ENCODE measurements around the gene PWWP2A.
"Not testable (repeated sequence)": the region's sequence is repeated elsewhere in the genome, so short reads cannot be mapped to it uniquely, and the experiment has no call there.

The PWWP2A gene

DNA sequence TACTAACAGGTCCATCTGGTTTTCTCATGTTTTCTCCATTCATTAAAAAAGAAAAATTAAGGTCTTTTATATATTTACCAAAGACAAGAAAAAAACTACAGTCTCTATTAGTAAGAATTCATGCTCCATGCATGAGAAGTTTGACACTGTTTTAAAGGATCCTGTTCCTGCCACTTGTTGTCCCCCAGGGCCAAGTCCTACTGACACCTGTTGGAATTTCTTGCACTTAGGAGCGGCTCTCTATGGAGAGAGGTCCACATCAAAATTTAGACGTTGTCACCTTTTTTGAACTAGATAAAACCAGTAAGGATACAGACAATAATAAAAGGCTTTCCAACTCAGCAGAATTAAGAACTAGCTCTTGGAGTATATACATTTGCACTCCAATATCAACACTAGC lies 42.3 kb downstream of the PWWP2A start:
- no peak overlapping the region for H3K4ac ChIP-seq (ENCODE audit: low read depth, low read length)
- H2BK12ac ChIP-seq (ENCODE audit: low read length): no peak overlapping the region
- no peak overlapping the region for H3K4me2 ChIP-seq (ENCODE audit: low read length)
- no peak overlapping the region for H3K27ac ChIP-seq (ENCODE audit: low read depth, low read length)
- H2BK5ac ChIP-seq (ENCODE audit: low read depth, low read length, poor library complexity): no peak overlapping the region
- H3K4me1 ChIP-seq (ENCODE audit: control insufficient read depth in 1 of 2, insufficient read depth in 2 of 2, low read length in 2 of 2): no peaks in the 10 kb centered on the region
- no peak overlapping the region for H3K4me3 ChIP-seq (ENCODE audit: low read depth, low read length)
- H4K91ac ChIP-seq (ENCODE audit: low read depth, low read length): no peak overlapping the region
- H3K27me3 ChIP-seq (ENCODE audit: insufficient read depth, low read length): no peaks in the 10 kb centered on the region
- no peak overlapping the region for H2BK120ac ChIP-seq (ENCODE audit: insufficient read depth, low read length, poor library complexity)
- no peaks in the 10 kb centered on the region for H3K9me3 ChIP-seq (ENCODE audit: insufficient read depth, low read depth, low read length)
- no peak overlapping the region for H3K14ac ChIP-seq (ENCODE audit: low read length)
- no peaks in the 10 kb centered on the region for H3K36me3 ChIP-seq (ENCODE audit: control insufficient read depth in 1 of 2, insufficient read depth in 2 of 2, low read length in 2 of 2)
- DNase-seq: no peak
- H4K12ac ChIP-seq (ENCODE audit: low read depth, low read length): no peak overlapping the region
- H3K79me2 ChIP-seq (ENCODE audit: control insufficient read depth, insufficient read depth, low read length, poor library complexity): no peaks in the 10 kb centered on the region
- no peak overlapping the region for H3K9ac ChIP-seq (ENCODE audit: low read length)
- no peak overlapping the region for H4K8ac ChIP-seq (ENCODE audit: low read depth, low read length)
- no peaks in the 10 kb centered on the region for H3K79me1 ChIP-seq (ENCODE audit: low read length)
- H2AK5ac ChIP-seq (ENCODE audit: low read length): no peak overlapping the region
- no peak overlapping the region for H3K23ac ChIP-seq (ENCODE audit: low read length)
- H3K18ac ChIP-seq (ENCODE audit: low read length): no peak overlapping the region
- H2AFZ ChIP-seq (ENCODE audit: insufficient read depth, low read length, poor library complexity): no peak overlapping the region
- WGBS (ENCODE audit: extremely low coverage, insufficient coverage, insufficient read length): no CpG with 5 or more reads among the region's 2 CpGs

DNA sequence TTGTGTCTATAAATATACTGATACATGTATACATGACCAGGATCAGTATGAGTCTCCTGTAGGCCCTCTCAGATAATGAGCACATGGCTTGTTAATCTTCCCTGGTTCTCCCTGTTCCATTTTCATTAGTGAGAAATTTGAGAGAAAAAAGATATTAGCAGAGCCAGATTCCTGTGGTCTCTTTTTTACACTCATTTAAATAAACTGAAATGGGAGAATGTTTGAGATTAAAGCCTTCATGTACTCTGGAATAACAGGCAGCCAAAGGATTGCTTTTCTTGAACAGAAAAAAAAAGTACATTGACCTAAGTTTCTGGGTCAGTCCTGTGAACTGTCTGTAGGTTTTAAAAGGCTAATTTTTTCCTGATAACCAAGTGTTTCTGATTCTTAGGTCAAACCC lies 44.2 kb downstream of the PWWP2A start:
- H2BK5ac ChIP-seq (ENCODE audit: low read depth, low read length, poor library complexity): no peak overlapping the region
- no peak overlapping the region for H3K18ac ChIP-seq (ENCODE audit: low read length)
- no peak overlapping the region for H4K8ac ChIP-seq (ENCODE audit: low read depth, low read length)
- H2BK120ac ChIP-seq (ENCODE audit: insufficient read depth, low read length, poor library complexity): no peak overlapping the region
- no peaks in the 10 kb centered on the region for H3K79me1 ChIP-seq (ENCODE audit: low read length)
- no peak overlapping the region for H3K4me3 ChIP-seq (ENCODE audit: low read depth, low read length)
- no peak overlapping the region for H3K23ac ChIP-seq (ENCODE audit: low read length)
- no peak overlapping the region for H4K12ac ChIP-seq (ENCODE audit: low read depth, low read length)
- DNase-seq: no peak
- no peak overlapping the region for H4K91ac ChIP-seq (ENCODE audit: low read depth, low read length)
- H3K4ac ChIP-seq (ENCODE audit: low read depth, low read length): no peak overlapping the region
- no peaks in the 10 kb centered on the region for H3K27me3 ChIP-seq (ENCODE audit: insufficient read depth, low read length)
- no peaks in the 10 kb centered on the region for H3K4me1 ChIP-seq (ENCODE audit: control insufficient read depth in 1 of 2, insufficient read depth in 2 of 2, low read length in 2 of 2)
- no peaks in the 10 kb centered on the region for H3K9me3 ChIP-seq (ENCODE audit: insufficient read depth, low read depth, low read length)
- H3K79me2 ChIP-seq (ENCODE audit: control insufficient read depth, insufficient read depth, low read length, poor library complexity): no peaks in the 10 kb centered on the region
- H3K9ac ChIP-seq (ENCODE audit: low read length): no peak overlapping the region
- no peak overlapping the region for H3K14ac ChIP-seq (ENCODE audit: low read length)
- no peak overlapping the region for H2BK12ac ChIP-seq (ENCODE audit: low read length)
- H3K4me2 ChIP-seq (ENCODE audit: low read length): no peak overlapping the region
- H2AFZ ChIP-seq (ENCODE audit: insufficient read depth, low read length, poor library complexity): no peak overlapping the region
- H3K27ac ChIP-seq (ENCODE audit: low read depth, low read length): no peak overlapping the region
- H3K36me3 ChIP-seq (ENCODE audit: control insufficient read depth in 1 of 2, insufficient read depth in 2 of 2, low read length in 2 of 2): no peaks in the 10 kb centered on the region
- no peak overlapping the region for H2AK5ac ChIP-seq (ENCODE audit: low read length)

GRCh38 chr5:160071916-160072315 lies 47.3 kb downstream of the PWWP2A start:
- H3K4me1 ChIP-seq (ENCODE audit: control insufficient read depth in 1 of 2, insufficient read depth in 2 of 2, low read length in 2 of 2): no peaks in the 10 kb centered on the region
- no peaks in the 10 kb centered on the region for H3K79me1 ChIP-seq (ENCODE audit: low read length)
- H2AFZ ChIP-seq (ENCODE audit: insufficient read depth, low read length, poor library complexity): no peak overlapping the region
- no peak overlapping the region for H3K14ac ChIP-seq (ENCODE audit: low read length)
- no peak overlapping the region for H2AK5ac ChIP-seq (ENCODE audit: low read length)
- no peak overlapping the region for H2BK5ac ChIP-seq (ENCODE audit: low read depth, low read length, poor library complexity)
- H3K9ac ChIP-seq (ENCODE audit: low read length): no peak overlapping the region
- no peak overlapping the region for H3K4me3 ChIP-seq (ENCODE audit: low read depth, low read length)
- H4K8ac ChIP-seq (ENCODE audit: low read depth, low read length): no peak overlapping the region
- no peak overlapping the region for H3K4ac ChIP-seq (ENCODE audit: low read depth, low read length)
- no peak overlapping the region for H3K27ac ChIP-seq (ENCODE audit: low read depth, low read length)
- H4K91ac ChIP-seq (ENCODE audit: low read depth, low read length): no peak overlapping the region
- no peak overlapping the region for H3K23ac ChIP-seq (ENCODE audit: low read length)
- WGBS (ENCODE audit: extremely low coverage, insufficient coverage, insufficient read length): no CpG with 5 or more reads among the region's 2 CpGs
- H3K4me2 ChIP-seq (ENCODE audit: low read length): no peak overlapping the region
- H3K18ac ChIP-seq (ENCODE audit: low read length): no peak overlapping the region
- DNase-seq: no peak
- H2BK12ac ChIP-seq (ENCODE audit: low read length): no peak overlapping the region
- no peaks in the 10 kb centered on the region for H3K27me3 ChIP-seq (ENCODE audit: insufficient read depth, low read length)
- H2BK120ac ChIP-seq (ENCODE audit: insufficient read depth, low read length, poor library complexity): no peak overlapping the region
- H3K36me3 ChIP-seq (ENCODE audit: control insufficient read depth in 1 of 2, insufficient read depth in 2 of 2, low read length in 2 of 2): no peaks in the 10 kb centered on the region
- no peak overlapping the region for H4K12ac ChIP-seq (ENCODE audit: low read depth, low read length)
- no peaks in the 10 kb centered on the region for H3K9me3 ChIP-seq (ENCODE audit: insufficient read depth, low read depth, low read length)
- H3K79me2 ChIP-seq (ENCODE audit: control insufficient read depth, insufficient read depth, low read length, poor library complexity): no peaks in the 10 kb centered on the region

DNA sequence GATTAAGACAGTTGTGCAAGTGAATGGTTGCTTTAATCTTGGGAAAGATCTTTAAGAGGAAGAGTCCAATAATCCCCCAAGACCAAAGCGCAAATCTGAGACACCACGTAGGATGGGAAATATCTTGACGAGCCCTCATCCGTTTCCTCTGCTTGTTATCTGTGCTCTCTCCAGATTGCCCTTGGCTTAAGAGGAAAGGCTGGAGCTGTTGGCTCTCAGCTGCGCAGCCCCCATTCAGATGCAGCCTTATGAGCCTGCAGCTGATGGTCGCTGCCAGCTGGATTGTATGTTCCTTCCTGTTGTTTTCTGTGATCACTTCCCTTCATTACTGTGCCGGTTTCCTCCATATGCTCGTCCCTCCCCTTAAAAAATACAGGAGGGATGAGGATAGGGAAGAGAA lies 47.7 kb downstream of the PWWP2A start:
- no peaks in the 10 kb centered on the region for H3K79me1 ChIP-seq (ENCODE audit: low read length)
- H2AFZ ChIP-seq (ENCODE audit: insufficient read depth, low read length, poor library complexity): no peak overlapping the region
- no peak overlapping the region for H4K12ac ChIP-seq (ENCODE audit: low read depth, low read length)
- no peak overlapping the region for H3K4ac ChIP-seq (ENCODE audit: low read depth, low read length)
- H3K27me3 ChIP-seq (ENCODE audit: insufficient read depth, low read length): no peaks in the 10 kb centered on the region
- H2BK12ac ChIP-seq (ENCODE audit: low read length): no peak overlapping the region
- H3K36me3 ChIP-seq (ENCODE audit: control insufficient read depth in 1 of 2, insufficient read depth in 2 of 2, low read length in 2 of 2): no peaks in the 10 kb centered on the region
- no peaks in the 10 kb centered on the region for H3K4me1 ChIP-seq (ENCODE audit: control insufficient read depth in 1 of 2, insufficient read depth in 2 of 2, low read length in 2 of 2)
- H3K9me3 ChIP-seq (ENCODE audit: insufficient read depth, low read depth, low read length): no peaks in the 10 kb centered on the region
- no peak overlapping the region for H2BK5ac ChIP-seq (ENCODE audit: low read depth, low read length, poor library complexity)
- H3K14ac ChIP-seq (ENCODE audit: low read length): no peak overlapping the region
- no peak overlapping the region for H3K9ac ChIP-seq (ENCODE audit: low read length)
- no peak overlapping the region for H4K8ac ChIP-seq (ENCODE audit: low read depth, low read length)
- H3K4me2 ChIP-seq (ENCODE audit: low read length): no peak overlapping the region
- H3K18ac ChIP-seq (ENCODE audit: low read length): no peak overlapping the region
- H2AK5ac ChIP-seq (ENCODE audit: low read length): no peak overlapping the region
- no peak overlapping the region for H4K91ac ChIP-seq (ENCODE audit: low read depth, low read length)
- peak in 1 of 2 donors; percentile 8 for DNase-seq
- H2BK120ac ChIP-seq (ENCODE audit: insufficient read depth, low read length, poor library complexity): no peak overlapping the region
- no peak overlapping the region for H3K27ac ChIP-seq (ENCODE audit: low read depth, low read length)
- no peaks in the 10 kb centered on the region for H3K79me2 ChIP-seq (ENCODE audit: control insufficient read depth, insufficient read depth, low read length, poor library complexity)
- WGBS (ENCODE audit: extremely low coverage, insufficient coverage, insufficient read length): no CpG with 5 or more reads among the region's 8 CpGs
- no peak overlapping the region for H3K4me3 ChIP-seq (ENCODE audit: low read depth, low read length)
- no peak overlapping the region for H3K23ac ChIP-seq (ENCODE audit: low read length)

DNA sequence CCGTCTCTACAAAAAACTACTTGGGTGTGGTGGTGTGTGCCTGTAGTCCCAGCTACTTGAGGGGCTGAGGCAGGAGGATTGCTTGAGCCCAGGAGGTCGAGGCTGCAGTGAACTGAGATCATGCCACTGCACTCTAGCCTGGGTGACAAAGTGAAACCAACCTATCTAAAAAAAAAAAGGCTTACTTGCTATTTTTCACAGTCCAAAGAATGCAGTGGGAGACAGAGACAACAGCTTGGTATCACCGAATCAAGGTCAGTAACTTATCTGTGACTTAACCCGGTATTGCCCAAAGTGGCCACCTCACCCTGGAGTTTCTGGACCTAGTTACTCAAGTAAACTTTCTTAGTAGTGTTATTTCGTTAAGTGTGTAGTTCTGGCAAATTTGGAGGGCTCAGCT lies 50.1 kb downstream of the PWWP2A start:
- not testable (repeated sequence) for H2BK12ac ChIP-seq (ENCODE audit: low read length); H3K36me3 ChIP-seq (ENCODE audit: control insufficient read depth in 1 of 2, insufficient read depth in 2 of 2, low read length in 2 of 2); H3K18ac ChIP-seq (ENCODE audit: low read length); H3K4me1 ChIP-seq (ENCODE audit: control insufficient read depth in 1 of 2, insufficient read depth in 2 of 2, low read length in 2 of 2); H4K12ac ChIP-seq (ENCODE audit: low read depth, low read length); H3K79me2 ChIP-seq (ENCODE audit: control insufficient read depth, insufficient read depth, low read length, poor library complexity); H3K27me3 ChIP-seq (ENCODE audit: insufficient read depth, low read length); H4K91ac ChIP-seq (ENCODE audit: low read depth, low read length); H3K4ac ChIP-seq (ENCODE audit: low read depth, low read length); H2BK120ac ChIP-seq (ENCODE audit: insufficient read depth, low read length, poor library complexity); H3K4me3 ChIP-seq (ENCODE audit: low read depth, low read length); H3K4me2 ChIP-seq (ENCODE audit: low read length); H2AK5ac ChIP-seq (ENCODE audit: low read length); H3K79me1 ChIP-seq (ENCODE audit: low read length); H3K23ac ChIP-seq (ENCODE audit: low read length); H3K9me3 ChIP-seq (ENCODE audit: insufficient read depth, low read depth, low read length); H3K27ac ChIP-seq (ENCODE audit: low read depth, low read length); H2AFZ ChIP-seq (ENCODE audit: insufficient read depth, low read length, poor library complexity); H2BK5ac ChIP-seq (ENCODE audit: low read depth, low read length, poor library complexity); H3K9ac ChIP-seq (ENCODE audit: low read length); H3K14ac ChIP-seq (ENCODE audit: low read length); H4K8ac ChIP-seq (ENCODE audit: low read depth, low read length); DNase-seq
- WGBS (ENCODE audit: extremely low coverage, insufficient coverage, insufficient read length): no CpG with 5 or more reads among the region's 5 CpGs

Measured in trophoblast cell (in vitro differentiated cells and primary cell).